Measurements from ENCODE around the gene ZNF205.

The ZNF205 gene

DNA sequence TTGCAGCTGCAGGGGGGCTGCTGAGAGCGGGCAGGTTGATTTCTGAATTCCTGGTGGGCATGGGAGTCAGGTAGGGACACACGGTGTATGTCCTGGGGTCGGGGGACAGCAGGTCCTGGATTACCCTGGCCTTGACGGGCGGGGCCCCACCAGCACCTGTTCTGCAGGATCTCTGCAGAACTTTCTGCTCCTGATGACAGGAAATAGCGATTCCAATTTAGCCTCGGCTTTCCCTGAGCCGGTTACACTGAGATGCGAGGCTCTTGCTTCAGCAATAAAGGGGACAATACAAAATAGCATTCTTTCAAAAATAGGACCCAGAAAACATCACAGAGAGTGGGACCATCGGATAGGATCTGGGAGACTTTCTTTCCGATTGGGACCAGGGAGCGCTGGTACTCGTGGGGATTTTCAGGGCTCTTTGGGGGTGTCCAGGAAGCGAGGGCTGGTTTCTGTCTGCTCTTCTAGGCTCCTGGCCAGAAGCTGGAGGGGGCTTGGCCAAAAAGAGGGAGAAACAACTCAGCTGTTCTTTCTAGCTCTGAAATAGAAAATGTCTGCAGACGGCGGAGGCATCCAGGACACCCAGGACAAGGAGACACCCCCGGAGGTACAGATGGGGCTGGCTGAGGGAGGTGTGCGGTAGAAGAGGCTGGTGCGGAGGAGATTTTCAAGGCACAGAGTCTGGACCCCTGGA lies 642 bp downstream of the ZNF205 start (continued):
- TF ChIP-seq ZNF623 (tag by site-specific recombination; IDR thresholded peaks at IDR 0.05) (no peak), ZNF777 (tag by site-specific recombination; IDR thresholded peaks at IDR 0.05; ENCODE audit: borderline replicate concordance) (no peak), OVOL3 (tag by site-specific recombination; IDR thresholded peaks at IDR 0.05) (no peak), ZNF366 (tag by site-specific recombination; conservative IDR thresholded peaks at IDR 0.05) (no peak), ZBTB7A (tag by site-specific recombination; IDR thresholded peaks at IDR 0.05; ENCODE audit: low read depth) (0 out of 2 replicates have a peak, but pooled peaks have one; percentile 4), ZBTB1 (tag by site-specific recombination; IDR thresholded peaks at IDR 0.05) (no peak), ZBTB17 (tag by site-specific recombination; IDR thresholded peaks at IDR 0.05) (peak; percentile 70; the same call in 1 of the 2 replicates)
- TF ChIP-seq, protein P1, sequence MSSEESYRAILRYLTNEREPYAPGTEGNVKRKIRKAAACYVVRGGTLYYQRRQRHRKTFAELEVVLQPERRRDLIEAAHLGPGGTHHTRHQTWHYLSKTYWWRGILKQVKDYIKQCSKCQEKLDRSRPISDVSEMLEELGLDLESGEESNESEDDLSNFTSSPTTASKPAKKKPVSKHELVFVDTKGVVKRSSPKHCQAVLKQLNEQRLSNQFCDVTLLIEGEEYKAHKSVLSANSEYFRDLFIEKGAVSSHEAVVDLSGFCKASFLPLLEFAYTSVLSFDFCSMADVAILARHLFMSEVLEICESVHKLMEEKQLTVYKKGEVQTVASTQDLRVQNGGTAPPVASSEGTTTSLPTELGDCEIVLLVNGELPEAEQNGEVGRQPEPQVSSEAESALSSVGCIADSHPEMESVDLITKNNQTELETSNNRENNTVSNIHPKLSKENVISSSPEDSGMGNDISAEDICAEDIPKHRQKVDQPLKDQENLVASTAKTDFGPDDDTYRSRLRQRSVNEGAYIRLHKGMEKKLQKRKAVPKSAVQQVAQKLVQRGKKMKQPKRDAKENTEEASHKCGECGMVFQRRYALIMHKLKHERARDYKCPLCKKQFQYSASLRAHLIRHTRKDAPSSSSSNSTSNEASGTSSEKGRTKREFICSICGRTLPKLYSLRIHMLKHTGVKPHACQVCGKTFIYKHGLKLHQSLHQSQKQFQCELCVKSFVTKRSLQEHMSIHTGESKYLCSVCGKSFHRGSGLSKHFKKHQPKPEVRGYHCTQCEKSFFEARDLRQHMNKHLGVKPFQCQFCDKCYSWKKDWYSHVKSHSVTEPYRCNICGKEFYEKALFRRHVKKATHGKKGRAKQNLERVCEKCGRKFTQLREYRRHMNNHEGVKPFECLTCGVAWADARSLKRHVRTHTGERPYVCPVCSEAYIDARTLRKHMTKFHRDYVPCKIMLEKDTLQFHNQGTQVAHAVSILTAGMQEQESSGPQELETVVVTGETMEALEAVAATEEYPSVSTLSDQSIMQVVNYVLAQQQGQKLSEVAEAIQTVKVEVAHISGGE (tag by site-specific recombination; conservative IDR thresholded peaks at IDR 0.05; ENCODE audit: low read depth) = no peak
- TF ChIP-seq, protein P2, sequence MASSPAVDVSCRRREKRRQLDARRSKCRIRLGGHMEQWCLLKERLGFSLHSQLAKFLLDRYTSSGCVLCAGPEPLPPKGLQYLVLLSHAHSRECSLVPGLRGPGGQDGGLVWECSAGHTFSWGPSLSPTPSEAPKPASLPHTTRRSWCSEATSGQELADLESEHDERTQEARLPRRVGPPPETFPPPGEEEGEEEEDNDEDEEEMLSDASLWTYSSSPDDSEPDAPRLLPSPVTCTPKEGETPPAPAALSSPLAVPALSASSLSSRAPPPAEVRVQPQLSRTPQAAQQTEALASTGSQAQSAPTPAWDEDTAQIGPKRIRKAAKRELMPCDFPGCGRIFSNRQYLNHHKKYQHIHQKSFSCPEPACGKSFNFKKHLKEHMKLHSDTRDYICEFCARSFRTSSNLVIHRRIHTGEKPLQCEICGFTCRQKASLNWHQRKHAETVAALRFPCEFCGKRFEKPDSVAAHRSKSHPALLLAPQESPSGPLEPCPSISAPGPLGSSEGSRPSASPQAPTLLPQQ (tag by site-specific recombination; IDR thresholded peaks at IDR 0.05) = no peak
- TF ChIP-seq, protein P3, sequence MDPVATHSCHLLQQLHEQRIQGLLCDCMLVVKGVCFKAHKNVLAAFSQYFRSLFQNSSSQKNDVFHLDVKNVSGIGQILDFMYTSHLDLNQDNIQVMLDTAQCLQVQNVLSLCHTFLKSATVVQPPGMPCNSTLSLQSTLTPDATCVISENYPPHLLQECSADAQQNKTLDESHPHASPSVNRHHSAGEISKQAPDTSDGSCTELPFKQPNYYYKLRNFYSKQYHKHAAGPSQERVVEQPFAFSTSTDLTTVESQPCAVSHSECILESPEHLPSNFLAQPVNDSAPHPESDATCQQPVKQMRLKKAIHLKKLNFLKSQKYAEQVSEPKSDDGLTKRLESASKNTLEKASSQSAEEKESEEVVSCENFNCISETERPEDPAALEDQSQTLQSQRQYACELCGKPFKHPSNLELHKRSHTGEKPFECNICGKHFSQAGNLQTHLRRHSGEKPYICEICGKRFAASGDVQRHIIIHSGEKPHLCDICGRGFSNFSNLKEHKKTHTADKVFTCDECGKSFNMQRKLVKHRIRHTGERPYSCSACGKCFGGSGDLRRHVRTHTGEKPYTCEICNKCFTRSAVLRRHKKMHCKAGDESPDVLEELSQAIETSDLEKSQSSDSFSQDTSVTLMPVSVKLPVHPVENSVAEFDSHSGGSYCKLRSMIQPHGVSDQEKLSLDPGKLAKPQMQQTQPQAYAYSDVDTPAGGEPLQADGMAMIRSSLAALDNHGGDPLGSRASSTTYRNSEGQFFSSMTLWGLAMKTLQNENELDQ (tag by site-specific recombination; IDR thresholded peaks at IDR 0.05; ENCODE audit: low read depth) = no peak
- TF ChIP-seq, protein P4, sequence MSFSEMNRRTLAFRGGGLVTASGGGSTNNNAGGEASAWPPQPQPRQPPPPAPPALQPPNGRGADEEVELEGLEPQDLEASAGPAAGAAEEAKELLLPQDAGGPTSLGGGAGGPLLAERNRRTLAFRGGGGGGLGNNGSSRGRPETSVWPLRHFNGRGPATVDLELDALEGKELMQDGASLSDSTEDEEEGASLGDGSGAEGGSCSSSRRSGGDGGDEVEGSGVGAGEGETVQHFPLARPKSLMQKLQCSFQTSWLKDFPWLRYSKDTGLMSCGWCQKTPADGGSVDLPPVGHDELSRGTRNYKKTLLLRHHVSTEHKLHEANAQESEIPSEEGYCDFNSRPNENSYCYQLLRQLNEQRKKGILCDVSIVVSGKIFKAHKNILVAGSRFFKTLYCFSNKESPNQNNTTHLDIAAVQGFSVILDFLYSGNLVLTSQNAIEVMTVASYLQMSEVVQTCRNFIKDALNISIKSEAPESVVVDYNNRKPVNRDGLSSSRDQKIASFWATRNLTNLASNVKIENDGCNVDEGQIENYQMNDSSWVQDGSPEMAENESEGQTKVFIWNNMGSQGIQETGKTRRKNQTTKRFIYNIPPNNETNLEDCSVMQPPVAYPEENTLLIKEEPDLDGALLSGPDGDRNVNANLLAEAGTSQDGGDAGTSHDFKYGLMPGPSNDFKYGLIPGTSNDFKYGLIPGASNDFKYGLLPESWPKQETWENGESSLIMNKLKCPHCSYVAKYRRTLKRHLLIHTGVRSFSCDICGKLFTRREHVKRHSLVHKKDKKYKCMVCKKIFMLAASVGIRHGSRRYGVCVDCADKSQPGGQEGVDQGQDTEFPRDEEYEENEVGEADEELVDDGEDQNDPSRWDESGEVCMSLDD (tag by site-specific recombination; IDR thresholded peaks at IDR 0.05) = no peak

DNA sequence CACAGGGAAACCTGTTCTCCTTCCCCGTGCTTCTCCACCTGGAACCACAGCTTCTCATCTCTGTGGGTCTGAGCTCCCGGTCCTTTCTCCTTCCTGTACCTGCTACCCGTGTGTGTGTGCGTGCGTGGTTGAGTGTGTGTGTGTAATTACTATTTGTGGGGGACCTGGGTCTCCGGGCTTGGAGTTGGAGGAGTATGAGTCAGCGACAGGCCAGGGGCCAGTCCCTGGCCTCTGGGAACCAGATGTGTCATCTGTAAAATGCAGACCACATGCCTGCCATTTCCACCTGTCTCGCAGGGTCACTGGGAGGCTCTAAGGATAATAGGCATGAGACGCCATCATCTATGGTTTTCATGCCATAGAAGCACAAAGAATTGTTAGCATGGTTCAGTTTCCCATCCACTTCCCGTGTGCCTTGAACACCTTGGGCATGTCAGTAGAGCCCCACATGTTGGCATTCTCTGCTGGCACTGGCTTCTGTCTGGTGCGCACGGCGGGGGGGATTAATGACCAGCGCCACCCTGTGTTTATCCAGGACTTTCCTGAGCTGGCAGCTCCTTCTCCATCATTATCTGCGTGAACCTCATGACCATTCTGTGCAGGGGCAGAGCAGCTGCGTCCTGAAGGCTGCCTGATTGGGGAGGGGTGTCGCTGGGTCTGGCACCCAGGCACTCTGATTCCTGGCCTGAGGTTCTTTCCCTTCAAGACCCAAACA lies 1.5 kb downstream of the ZNF205 start:
- Histone ChIP-seq H3K27ac (ENCODE audit: extremely low read depth, low read depth, low read length) (no peak overlapping the region), H3K36me3 (ENCODE audit: control insufficient read depth in 2 of 2, insufficient read depth in 1 of 2, low read length in 2 of 2) (peaks cover 0 to 45% of the 10 kb centered on the region in 2 experiments; a peak in 2 of 3 replicates), H3K4me3 (ENCODE audit: low read depth, low read length) (peak overlapping the region; percentile 74), H3K4me1 (ENCODE audit: control insufficient read depth, insufficient read depth, low read length) (peaks cover 4% of the 10 kb centered on the region), H3K9me3 (ENCODE audit: control insufficient read depth, insufficient read depth, low read depth, low read length) (no peaks in the 10 kb centered on the region)
- ChIA-PET CTCF (interaction anchor here (0.7 to 3.1 kb wide), 4 partner anchors 12 to 54 kb away, joined by 4 to 14 read pairs (median 4); no protein-coding TSS in a partner anchor), POLR2A (interaction anchor here (0.6 to 3.8 kb wide), 2 partner anchors 15 to 512 kb away, joined by 3 to 14 read pairs; no protein-coding TSS in a partner anchor)
- TF ChIP-seq, protein P5, sequence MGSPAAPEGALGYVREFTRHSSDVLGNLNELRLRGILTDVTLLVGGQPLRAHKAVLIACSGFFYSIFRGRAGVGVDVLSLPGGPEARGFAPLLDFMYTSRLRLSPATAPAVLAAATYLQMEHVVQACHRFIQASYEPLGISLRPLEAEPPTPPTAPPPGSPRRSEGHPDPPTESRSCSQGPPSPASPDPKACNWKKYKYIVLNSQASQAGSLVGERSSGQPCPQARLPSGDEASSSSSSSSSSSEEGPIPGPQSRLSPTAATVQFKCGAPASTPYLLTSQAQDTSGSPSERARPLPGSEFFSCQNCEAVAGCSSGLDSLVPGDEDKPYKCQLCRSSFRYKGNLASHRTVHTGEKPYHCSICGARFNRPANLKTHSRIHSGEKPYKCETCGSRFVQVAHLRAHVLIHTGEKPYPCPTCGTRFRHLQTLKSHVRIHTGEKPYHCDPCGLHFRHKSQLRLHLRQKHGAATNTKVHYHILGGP (tag by site-specific recombination; IDR thresholded peaks at IDR 0.05) = no peak
- TF ChIP-seq SCRT2 (tag by site-specific recombination; IDR thresholded peaks at IDR 0.05) (no peak), BCL11B (tag by site-specific recombination; IDR thresholded peaks at IDR 0.05; ENCODE audit: low read depth) (no peak), ZNF37A (tag by site-specific recombination; IDR thresholded peaks at IDR 0.05) (no peak), ZNF248 (tag by site-specific recombination; IDR thresholded peaks at IDR 0.05) (no peak), ZNF792 (tag by site-specific recombination; IDR thresholded peaks at IDR 0.05) (no peak)
- TF ChIP-seq, protein P6, sequence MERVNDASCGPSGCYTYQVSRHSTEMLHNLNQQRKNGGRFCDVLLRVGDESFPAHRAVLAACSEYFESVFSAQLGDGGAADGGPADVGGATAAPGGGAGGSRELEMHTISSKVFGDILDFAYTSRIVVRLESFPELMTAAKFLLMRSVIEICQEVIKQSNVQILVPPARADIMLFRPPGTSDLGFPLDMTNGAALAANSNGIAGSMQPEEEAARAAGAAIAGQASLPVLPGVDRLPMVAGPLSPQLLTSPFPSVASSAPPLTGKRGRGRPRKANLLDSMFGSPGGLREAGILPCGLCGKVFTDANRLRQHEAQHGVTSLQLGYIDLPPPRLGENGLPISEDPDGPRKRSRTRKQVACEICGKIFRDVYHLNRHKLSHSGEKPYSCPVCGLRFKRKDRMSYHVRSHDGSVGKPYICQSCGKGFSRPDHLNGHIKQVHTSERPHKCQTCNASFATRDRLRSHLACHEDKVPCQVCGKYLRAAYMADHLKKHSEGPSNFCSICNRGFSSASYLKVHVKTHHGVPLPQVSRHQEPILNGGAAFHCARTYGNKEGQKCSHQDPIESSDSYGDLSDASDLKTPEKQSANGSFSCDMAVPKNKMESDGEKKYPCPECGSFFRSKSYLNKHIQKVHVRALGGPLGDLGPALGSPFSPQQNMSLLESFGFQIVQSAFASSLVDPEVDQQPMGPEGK (tag by site-specific recombination; IDR thresholded peaks at IDR 0.05) = no peak; the same call in 1 of the 2 replicates
- TF ChIP-seq, protein P7, sequence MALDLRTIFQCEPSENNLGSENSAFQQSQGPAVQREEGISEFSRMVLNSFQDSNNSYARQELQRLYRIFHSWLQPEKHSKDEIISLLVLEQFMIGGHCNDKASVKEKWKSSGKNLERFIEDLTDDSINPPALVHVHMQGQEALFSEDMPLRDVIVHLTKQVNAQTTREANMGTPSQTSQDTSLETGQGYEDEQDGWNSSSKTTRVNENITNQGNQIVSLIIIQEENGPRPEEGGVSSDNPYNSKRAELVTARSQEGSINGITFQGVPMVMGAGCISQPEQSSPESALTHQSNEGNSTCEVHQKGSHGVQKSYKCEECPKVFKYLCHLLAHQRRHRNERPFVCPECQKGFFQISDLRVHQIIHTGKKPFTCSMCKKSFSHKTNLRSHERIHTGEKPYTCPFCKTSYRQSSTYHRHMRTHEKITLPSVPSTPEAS (tag by site-specific recombination; IDR thresholded peaks at IDR 0.05) = 0 out of 2 replicates have a peak, but pooled peaks have one; percentile 27
